Breast epithelium (tissue), 3 donors: ENCODE results near the gene FRMD3.

Experiments
- CTCF ChIP-seq, 3 donors: fragments of 450-650 bp; IDR thresholded peaks; one replicate each; pipeline ENCODE4 v1.5.1; 2016 to 2017; ENCODE audit warnings: antibody characterized with exemption in 3 of 3, mild to moderate bottlenecking in 3 of 3, moderate library complexity in 3 of 3
- POLR2AphosphoS5 ChIP-seq, 3 donors: sonication (generic); formaldehyde crosslinking; IDR thresholded peaks; one replicate each; pipeline ENCODE4 v1.6.1; 2017; ENCODE audit warnings: antibody characterized with exemption in 3 of 3

DNA sequence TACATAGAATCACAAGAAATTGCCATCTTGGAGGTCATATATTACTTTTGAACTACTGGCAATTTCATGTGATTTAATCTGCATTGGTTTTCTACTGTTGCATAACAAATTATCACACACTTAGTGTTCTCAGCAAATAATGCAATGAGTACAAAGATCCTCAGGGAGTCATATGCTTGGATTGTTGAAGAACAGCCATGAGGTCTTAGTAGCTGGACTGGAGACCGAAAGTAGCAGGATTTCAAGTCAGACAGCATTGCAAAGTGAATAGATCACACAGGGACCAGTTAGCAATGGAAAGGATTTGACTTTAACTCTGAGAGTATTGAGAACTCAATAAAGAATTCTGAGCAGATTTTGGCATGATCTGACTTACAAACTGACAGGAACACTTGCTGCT lies 32.2 kb upstream of the FRMD3 start:
- no peak for TF ChIP-seq CTCF (IDR thresholded peaks at IDR 0.05)
- TF ChIP-seq POLR2AphosphoS5 (IDR thresholded peaks at IDR 0.05), result no peak
